ENCODE results near the gene PI16. TPM values are rescaled to one million over a fixed set of nuclear protein-coding genes. Genes with fewer than 3 reads are reported as not detected.

PI16 gene
- total and polyA plus RNA-seq, 4 donors, result 0.12 to 0.25 (median 0.24) TPM; not detected in 1

DNA sequence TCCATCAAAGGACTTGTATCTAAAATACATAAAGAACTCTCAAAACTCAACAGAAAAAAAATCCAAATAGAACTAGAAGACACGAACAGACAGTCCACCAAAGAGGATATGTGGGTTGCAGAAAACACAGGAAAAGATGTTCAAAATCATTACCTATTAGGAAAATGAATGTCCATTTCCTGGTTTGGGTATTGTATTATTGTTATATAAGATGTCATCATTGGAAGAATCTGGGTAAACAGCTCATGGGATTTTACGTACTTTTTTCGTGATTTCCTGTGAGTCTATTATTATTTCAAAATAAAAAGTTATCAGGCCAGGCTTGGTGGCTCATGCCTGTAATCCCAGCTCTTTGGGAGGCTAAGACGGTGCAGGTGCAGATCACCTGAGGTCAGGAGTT, 9.2 kb upstream of the PI16 start (continued):
- TF ChIP-seq GABPA (IDR thresholded peaks at IDR 0.05 in 1 of 2, conservative IDR thresholded peaks at IDR 0.05 in 1 of 2) (no peak), JUND (IDR thresholded peaks at IDR 0.05) (no peak), FOXA2 (IDR thresholded peaks at IDR 0.05) (no peak)
- TF ChIP-seq, protein P1, sequence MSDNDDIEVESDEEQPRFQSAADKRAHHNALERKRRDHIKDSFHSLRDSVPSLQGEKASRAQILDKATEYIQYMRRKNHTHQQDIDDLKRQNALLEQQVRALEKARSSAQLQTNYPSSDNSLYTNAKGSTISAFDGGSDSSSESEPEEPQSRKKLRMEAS (IDR thresholded peaks at IDR 0.05), result no peak
- TF ChIP-seq, protein P2, sequence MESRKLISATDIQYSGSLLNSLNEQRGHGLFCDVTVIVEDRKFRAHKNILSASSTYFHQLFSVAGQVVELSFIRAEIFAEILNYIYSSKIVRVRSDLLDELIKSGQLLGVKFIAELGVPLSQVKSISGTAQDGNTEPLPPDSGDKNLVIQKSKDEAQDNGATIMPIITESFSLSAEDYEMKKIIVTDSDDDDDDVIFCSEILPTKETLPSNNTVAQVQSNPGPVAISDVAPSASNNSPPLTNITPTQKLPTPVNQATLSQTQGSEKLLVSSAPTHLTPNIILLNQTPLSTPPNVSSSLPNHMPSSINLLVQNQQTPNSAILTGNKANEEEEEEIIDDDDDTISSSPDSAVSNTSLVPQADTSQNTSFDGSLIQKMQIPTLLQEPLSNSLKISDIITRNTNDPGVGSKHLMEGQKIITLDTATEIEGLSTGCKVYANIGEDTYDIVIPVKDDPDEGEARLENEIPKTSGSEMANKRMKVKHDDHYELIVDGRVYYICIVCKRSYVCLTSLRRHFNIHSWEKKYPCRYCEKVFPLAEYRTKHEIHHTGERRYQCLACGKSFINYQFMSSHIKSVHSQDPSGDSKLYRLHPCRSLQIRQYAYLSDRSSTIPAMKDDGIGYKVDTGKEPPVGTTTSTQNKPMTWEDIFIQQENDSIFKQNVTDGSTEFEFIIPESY (IDR thresholded peaks at IDR 0.05), result no peak

DNA sequence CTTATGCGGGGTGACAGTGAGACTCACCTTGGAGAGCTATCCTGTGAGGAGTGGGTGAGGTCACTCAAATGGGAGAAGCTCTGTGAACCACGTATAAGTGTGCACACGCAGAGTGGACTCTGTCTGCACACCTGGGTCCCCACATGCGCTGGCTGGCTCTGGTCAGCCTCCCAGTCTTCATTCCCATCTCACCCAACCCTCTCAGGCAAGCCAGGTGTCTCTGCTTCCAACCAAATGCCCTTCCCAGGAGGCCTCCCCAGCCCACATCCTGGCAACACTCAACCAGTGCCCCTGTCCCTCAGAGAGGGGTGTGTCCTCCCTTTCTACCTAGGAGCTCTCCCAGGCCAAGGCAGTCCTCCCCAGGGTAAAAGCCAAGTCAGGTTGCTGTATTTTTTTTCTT, 8.0 kb upstream of the PI16 start:
- WGBS, result 86% methylated on average over 4 of the region's 4 CpGs
- TF ChIP-seq HNF4A (conservative IDR thresholded peaks at IDR 0.05) (no peak), HNF4G (IDR thresholded peaks at IDR 0.05) (no peak), FOXA2 (IDR thresholded peaks at IDR 0.05) (no peak), RXRA (IDR thresholded peaks at IDR 0.05) (no peak), NR2F2 (IDR thresholded peaks at IDR 0.05) (no peak), TAF1 (conservative IDR thresholded peaks at IDR 0.05) (no peak), EGR1 (IDR thresholded peaks at IDR 0.05; ENCODE audit: low read depth in 2 of 2) (no peak), SP1 (IDR thresholded peaks at IDR 0.05) (no peak), YY1 (IDR thresholded peaks at IDR 0.05) (no peak), FOXA1 (IDR thresholded peaks at IDR 0.05) (no peak), JUND (IDR thresholded peaks at IDR 0.05) (no peak), RAD21 (IDR thresholded peaks at IDR 0.05) (no peak), GABPA (IDR thresholded peaks at IDR 0.05 in 1 of 2, conservative IDR thresholded peaks at IDR 0.05 in 1 of 2) (no peak)
- TF ChIP-seq, protein P3, sequence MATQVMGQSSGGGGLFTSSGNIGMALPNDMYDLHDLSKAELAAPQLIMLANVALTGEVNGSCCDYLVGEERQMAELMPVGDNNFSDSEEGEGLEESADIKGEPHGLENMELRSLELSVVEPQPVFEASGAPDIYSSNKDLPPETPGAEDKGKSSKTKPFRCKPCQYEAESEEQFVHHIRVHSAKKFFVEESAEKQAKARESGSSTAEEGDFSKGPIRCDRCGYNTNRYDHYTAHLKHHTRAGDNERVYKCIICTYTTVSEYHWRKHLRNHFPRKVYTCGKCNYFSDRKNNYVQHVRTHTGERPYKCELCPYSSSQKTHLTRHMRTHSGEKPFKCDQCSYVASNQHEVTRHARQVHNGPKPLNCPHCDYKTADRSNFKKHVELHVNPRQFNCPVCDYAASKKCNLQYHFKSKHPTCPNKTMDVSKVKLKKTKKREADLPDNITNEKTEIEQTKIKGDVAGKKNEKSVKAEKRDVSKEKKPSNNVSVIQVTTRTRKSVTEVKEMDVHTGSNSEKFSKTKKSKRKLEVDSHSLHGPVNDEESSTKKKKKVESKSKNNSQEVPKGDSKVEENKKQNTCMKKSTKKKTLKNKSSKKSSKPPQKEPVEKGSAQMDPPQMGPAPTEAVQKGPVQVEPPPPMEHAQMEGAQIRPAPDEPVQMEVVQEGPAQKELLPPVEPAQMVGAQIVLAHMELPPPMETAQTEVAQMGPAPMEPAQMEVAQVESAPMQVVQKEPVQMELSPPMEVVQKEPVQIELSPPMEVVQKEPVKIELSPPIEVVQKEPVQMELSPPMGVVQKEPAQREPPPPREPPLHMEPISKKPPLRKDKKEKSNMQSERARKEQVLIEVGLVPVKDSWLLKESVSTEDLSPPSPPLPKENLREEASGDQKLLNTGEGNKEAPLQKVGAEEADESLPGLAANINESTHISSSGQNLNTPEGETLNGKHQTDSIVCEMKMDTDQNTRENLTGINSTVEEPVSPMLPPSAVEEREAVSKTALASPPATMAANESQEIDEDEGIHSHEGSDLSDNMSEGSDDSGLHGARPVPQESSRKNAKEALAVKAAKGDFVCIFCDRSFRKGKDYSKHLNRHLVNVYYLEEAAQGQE (IDR thresholded peaks at IDR 0.05), result no peak
- TF ChIP-seq, protein P1 (IDR thresholded peaks at IDR 0.05), result no peak
- TF ChIP-seq, protein P2 (IDR thresholded peaks at IDR 0.05), result no peak
- TF ChIP-seq, protein P4, sequence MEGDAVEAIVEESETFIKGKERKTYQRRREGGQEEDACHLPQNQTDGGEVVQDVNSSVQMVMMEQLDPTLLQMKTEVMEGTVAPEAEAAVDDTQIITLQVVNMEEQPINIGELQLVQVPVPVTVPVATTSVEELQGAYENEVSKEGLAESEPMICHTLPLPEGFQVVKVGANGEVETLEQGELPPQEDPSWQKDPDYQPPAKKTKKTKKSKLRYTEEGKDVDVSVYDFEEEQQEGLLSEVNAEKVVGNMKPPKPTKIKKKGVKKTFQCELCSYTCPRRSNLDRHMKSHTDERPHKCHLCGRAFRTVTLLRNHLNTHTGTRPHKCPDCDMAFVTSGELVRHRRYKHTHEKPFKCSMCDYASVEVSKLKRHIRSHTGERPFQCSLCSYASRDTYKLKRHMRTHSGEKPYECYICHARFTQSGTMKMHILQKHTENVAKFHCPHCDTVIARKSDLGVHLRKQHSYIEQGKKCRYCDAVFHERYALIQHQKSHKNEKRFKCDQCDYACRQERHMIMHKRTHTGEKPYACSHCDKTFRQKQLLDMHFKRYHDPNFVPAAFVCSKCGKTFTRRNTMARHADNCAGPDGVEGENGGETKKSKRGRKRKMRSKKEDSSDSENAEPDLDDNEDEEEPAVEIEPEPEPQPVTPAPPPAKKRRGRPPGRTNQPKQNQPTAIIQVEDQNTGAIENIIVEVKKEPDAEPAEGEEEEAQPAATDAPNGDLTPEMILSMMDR (IDR thresholded peaks at IDR 0.05; ENCODE audit: low read depth, low read length, missing input control), result no peak
- TF ChIP-seq, protein P5, sequence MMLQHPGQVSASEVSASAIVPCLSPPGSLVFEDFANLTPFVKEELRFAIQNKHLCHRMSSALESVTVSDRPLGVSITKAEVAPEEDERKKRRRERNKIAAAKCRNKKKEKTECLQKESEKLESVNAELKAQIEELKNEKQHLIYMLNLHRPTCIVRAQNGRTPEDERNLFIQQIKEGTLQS (IDR thresholded peaks at IDR 0.05), result no peak
- H3K4me3 ChIP-seq (ENCODE audit: low read depth in 1 of 3, low read length in 3 of 3), result no peak overlapping the region
- H3K27ac ChIP-seq (ENCODE audit: low read depth in 1 of 2, low read length in 2 of 2), result no peak overlapping the region
- no peaks in the 10 kb centered on the region for H3K36me3 ChIP-seq (ENCODE audit: control insufficient read depth in 4 of 4, insufficient read depth in 3 of 4, low read depth in 1 of 4, low read length in 3 of 4)
- no peaks in the 10 kb centered on the region for H3K9me3 ChIP-seq (ENCODE audit: control insufficient read depth in 4 of 4, low read length in 3 of 4)
- H3K9ac ChIP-seq (ENCODE audit: low read depth in 1 of 2, low read length in 2 of 2), result no peak overlapping the region
- H3K27me3 ChIP-seq (ENCODE audit: control insufficient read depth in 4 of 4, insufficient read depth in 4 of 4, low read length in 3 of 4), result no peaks in the 10 kb centered on the region
- H3K4me1 ChIP-seq (ENCODE audit: control insufficient read depth in 4 of 4, insufficient read depth in 4 of 4, low read length in 3 of 4), result no peaks in the 10 kb centered on the region
- no peak for DNase-seq (ENCODE audit: low spot score)
